Fibroblast of mammary gland (primary cell): Measurements from ENCODE around the gene CACNA1C.
A peak's percentile ranks its signal among the peaks of the same experiment; 100 is the strongest.

Source experiments
- DNase-seq: peaks from one replicate; pipeline ENCODE4 v3.0.0-alpha.2; 2010; ENCODE audit warnings: low read depth
- H3K4me3 ChIP-seq: 2 replicates; pipeline ENCODE4 v1.5.1; 2011; ENCODE audit warnings: low read depth, mild to moderate bottlenecking, low read length, moderate library complexity; ENCODE audit not compliant: control insufficient read depth
- TF ChIP-seq, protein P1 (sequence below): conservative IDR thresholded peaks from 2 replicates; pipeline ENCODE4 v1.5.1; 2011; ENCODE audit warnings: low read depth, low read length, inconsistent platforms; ENCODE audit not compliant: control insufficient read depth, insufficient read depth

CACNA1C gene

DNA sequence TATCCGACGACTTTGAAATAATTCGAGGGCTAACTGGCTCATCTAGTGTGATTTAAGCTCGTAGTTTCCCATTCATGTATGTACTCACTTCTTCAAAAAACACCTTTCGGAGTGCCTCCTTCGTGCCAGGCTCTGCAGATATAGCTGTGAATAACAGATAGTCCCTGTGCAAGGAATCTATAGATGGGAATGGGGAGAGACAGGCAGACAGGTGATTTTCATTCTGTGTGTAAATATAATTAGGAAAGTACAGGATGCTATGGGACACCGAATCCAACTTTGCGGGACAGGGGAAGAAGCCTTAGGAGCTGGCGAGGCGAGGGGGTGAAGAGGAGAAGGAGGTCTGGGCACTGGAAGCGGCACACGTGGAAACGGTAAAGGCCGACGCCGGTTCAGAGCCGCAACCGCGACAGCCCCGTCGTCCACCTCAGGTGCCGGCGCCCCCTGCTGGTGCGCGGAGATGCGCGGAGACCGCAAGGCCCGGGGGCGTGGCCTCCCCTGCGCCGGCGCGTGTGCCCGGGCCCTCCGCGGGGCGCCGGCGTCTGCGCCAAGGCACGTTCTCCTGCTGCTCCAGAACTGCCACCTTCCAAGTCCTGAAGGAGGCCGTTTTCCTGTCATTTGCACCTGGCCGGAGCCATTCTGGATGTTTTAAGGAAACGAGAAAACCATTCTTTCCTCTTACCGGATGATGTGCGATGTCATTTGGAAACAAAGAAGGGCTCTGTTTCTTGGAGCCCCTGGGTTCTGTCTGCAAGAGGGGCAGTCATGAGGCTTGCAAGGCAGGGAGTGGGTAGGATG, 18.0 kb upstream of the CACNA1C start:
- H3K4me3 ChIP-seq, result peak overlapping the region; percentile 33
- TF ChIP-seq, protein P1, sequence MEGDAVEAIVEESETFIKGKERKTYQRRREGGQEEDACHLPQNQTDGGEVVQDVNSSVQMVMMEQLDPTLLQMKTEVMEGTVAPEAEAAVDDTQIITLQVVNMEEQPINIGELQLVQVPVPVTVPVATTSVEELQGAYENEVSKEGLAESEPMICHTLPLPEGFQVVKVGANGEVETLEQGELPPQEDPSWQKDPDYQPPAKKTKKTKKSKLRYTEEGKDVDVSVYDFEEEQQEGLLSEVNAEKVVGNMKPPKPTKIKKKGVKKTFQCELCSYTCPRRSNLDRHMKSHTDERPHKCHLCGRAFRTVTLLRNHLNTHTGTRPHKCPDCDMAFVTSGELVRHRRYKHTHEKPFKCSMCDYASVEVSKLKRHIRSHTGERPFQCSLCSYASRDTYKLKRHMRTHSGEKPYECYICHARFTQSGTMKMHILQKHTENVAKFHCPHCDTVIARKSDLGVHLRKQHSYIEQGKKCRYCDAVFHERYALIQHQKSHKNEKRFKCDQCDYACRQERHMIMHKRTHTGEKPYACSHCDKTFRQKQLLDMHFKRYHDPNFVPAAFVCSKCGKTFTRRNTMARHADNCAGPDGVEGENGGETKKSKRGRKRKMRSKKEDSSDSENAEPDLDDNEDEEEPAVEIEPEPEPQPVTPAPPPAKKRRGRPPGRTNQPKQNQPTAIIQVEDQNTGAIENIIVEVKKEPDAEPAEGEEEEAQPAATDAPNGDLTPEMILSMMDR, result peak; percentile 52
- DNase-seq, result peak; percentile 67

DNA sequence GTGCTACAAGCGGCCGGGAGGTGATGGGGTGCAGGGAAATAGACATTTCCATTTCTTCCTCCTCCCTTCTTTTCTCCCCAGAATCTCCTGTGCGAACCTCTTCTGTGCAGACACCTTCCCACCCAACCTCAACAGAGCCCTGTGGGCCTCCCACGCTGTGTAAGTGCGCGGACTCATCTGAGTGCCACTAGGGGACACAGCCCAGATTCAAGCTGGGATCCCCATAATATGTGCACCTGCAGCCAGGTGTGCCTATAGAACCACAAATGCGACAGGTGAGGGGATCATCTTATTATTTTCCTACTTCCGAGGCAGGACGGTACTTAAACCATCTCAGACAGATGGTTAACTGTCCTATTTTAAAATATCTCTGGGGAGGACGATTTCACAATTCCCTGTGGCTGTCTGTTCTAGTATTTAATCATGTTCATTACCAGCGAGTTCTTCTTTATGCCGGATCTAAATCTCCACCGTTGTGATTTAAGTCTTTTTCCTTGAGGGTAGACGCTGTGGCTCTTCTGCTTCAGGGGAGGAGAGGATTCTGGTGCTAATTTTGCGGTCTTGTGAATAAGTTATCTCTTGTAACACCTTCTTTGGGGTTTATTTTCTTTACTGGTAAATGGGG, 17.2 kb upstream of the CACNA1C start:
- TF ChIP-seq, protein P1, result no peak
- peak overlapping the region; percentile 33 for H3K4me3 ChIP-seq
- DNase-seq, result no peak

DNA sequence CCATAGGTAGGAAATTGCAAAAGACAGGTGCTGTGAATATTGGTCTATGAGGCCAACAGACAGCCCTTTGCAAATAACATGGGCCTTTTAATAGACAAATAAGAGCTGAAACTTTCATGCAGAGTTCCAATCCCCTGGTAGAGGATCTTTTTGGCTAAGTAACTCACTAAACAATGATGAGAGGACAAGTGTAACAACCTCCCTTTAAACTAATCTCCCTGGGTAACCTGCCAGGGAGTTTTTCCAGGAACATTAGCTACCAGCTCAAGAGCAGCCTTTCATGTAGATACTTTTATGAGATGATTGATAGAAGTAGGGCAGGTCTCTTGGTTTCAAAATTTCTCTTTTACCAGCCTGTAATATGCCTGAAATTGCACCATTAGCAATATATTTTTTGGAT, 13.8 kb upstream of the CACNA1C start:
- DNase-seq, result no peak
- TF ChIP-seq, protein P1, result no peak
- no peak overlapping the region for H3K4me3 ChIP-seq

DNA sequence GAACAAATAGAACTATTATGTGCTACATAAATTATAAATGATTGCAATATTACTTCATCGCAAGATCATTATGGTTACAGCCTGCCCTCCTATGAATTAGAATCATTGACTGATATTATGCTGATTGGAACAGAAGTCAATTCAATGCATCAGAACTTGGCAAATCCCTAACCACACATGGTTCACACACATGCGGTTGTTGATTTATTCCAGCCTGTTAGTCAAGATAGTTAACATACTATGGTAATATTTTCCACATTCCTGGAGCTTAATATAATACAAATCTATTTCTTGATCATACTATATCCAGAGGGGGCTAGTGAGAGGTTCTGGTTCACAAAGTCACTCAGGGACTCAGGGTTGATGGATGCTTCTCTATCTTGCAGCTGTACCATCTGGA, 9.7 kb upstream of the CACNA1C start:
- no peak overlapping the region for H3K4me3 ChIP-seq
- TF ChIP-seq, protein P1, result no peak
- DNase-seq, result no peak

DNA sequence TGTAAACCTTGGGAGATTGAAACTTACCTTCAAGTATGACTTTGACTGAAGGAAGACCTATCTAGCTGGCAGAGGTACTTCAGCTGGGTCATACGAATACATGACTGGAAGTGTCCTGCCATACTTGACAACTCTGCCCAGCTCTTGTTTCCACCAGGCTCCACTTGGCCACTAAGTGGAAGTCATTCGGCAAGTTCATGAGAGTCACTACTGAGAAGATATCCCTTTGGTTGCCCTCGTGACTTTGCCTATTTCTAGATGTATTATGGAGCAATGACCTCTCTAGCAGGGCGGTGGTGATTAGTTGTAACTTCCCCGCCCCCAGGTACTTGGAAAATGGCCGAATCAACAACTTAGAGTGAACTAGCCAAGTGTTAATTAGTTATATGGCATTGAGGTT, 8.6 kb upstream of the CACNA1C start:
- no peak for DNase-seq

DNA sequence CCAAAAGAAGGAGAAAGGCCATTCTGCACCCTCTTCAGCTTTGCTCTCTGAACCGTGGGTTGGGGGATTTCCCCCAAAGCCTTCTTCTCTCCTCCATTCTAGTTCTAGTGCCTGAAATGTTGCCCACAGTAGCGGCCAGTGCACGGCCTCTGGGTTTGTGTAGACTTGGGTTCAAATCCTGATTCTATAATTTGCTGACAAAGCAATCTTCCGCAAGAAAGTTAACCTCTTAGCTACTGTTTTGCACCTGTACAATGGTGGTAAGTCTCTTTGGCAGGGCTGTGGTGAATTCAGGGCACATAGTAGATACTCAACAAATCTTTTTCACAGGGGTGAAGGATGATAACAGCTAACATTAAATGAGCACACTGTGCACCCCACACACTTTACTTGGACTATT, 5.8 kb upstream of the CACNA1C start:
- no peak for DNase-seq

More for the DNA sequence above, 8.6 kb upstream of the CACNA1C start:
- TF ChIP-seq, protein P1, result no peak
- no peak overlapping the region for H3K4me3 ChIP-seq

More for the DNA sequence above, 5.8 kb upstream of the CACNA1C start:
- TF ChIP-seq, protein P1, result no peak
- no peak overlapping the region for H3K4me3 ChIP-seq
